Cardiac muscle cell (in vitro differentiated cells and primary cell): Measurements from ENCODE around the gene ZFR2. TPM values are rescaled to one million over a fixed set of nuclear protein-coding genes. Genes with fewer than 3 reads are reported as not detected.

Source experiments
- DNase-seq, 2 donors: peaks; one replicate each; pipeline versions ENCODE4 v3.0.0 to v3.0.0-alpha.2; 2010 to 2017; ENCODE audit warnings: low read depth in 1 of 2, low spot score in 1 of 2
- H3K27ac ChIP-seq: fragments of 200-600 bp; sonication (generic); 2 replicates; pipeline ENCODE4 v1.5.1; 2016
- H3K27me3 ChIP-seq: fragments of 200-600 bp; sonication (generic); 2 replicates; pipeline ENCODE4 v1.6.0; 2016; ENCODE audit warnings: control low read depth
- H3K36me3 ChIP-seq: fragments of 200-600 bp; sonication (generic); 2 replicates; pipeline ENCODE4 v1.5.1; 2016; ENCODE audit warnings: control low read depth
- H3K4me1 ChIP-seq: fragments of 200-600 bp; sonication (generic); 2 replicates; pipeline ENCODE4 v1.8.1; 2017; ENCODE audit warnings: low read depth, mild to moderate bottlenecking, mixed run types
- H3K4me3 ChIP-seq: fragments of 200-600 bp; sonication (generic); 2 replicates; pipeline ENCODE4 v1.5.1; 2016; ENCODE audit warnings: mild to moderate bottlenecking
- H3K9me3 ChIP-seq: fragments of 200-600 bp; sonication (generic); 2 replicates; pipeline ENCODE4 v1.5.1; 2017; ENCODE audit warnings: low read depth, mild to moderate bottlenecking, control low read depth
- CTCF ChIP-seq: IDR thresholded peaks from 2 replicates; pipeline ENCODE4 v1.5.1; 2012; ENCODE audit warnings: low read depth, mild to moderate bottlenecking, low read length
- polyA plus RNA-seq: library from polyadenylated mRNA; unstranded; fragments of >200 nt; fragmentation: Nextera tagmentation; extraction: Ambion mirVana; gene quantifications from 2 replicates; pipeline ENCODE4 v1.2.1, GENCODE V29; 2016
- total RNA-seq: library from RNA; depleted of rRNA; stranded (reverse); fragments of >200 nt; gene quantifications from 2 replicates; pipeline ENCODE4 v1.2.3, GENCODE V29; 2016

The ZFR2 gene
- total and polyA plus RNA-seq, 2 experiments from 2014 or later: 18.8 to 44.7 TPM

GRCh38 chr19:3907626-3908265 is 38.9 kb upstream of the ZFR2 start:
- no peak overlapping the region for H3K4me3 ChIP-seq
- H3K27me3 ChIP-seq: no peaks in the 10 kb centered on the region
- no peak for TF ChIP-seq CTCF
- H3K27ac ChIP-seq: no peak overlapping the region
- H3K9me3 ChIP-seq: no peaks in the 10 kb centered on the region
- H3K4me1 ChIP-seq: no peaks in the 10 kb centered on the region
- no peaks in the 10 kb centered on the region for H3K36me3 ChIP-seq
- no peak for DNase-seq

GRCh38 chr19:3904233-3904632 is 35.4 kb upstream of the ZFR2 start:
- TF ChIP-seq CTCF: no peak
- H3K27ac ChIP-seq: no peak overlapping the region
- no peak overlapping the region for H3K4me3 ChIP-seq
- no peaks in the 10 kb centered on the region for H3K36me3 ChIP-seq
- H3K27me3 ChIP-seq: no peaks in the 10 kb centered on the region
- no peaks in the 10 kb centered on the region for H3K4me1 ChIP-seq
- DNase-seq: no peak
- H3K9me3 ChIP-seq: no peaks in the 10 kb centered on the region

- Histone ChIP-seq H3K27ac (no peak overlapping the region), H3K36me3 (no peaks in the 10 kb centered on the region), H3K27me3 (no peaks in the 10 kb centered on the region), H3K4me3 (no peak overlapping the region), H3K9me3 (no peaks in the 10 kb centered on the region), H3K4me1 (no peaks in the 10 kb centered on the region)
- TF ChIP-seq CTCF: no peak
- no peak for DNase-seq
Measured at GRCh38 chr19:3902317-3902973, 33.6 kb upstream of the ZFR2 start.

GRCh38 chr19:3899531-3900294 is 30.9 kb upstream of the ZFR2 start:
- no peak for TF ChIP-seq CTCF
- H3K9me3 ChIP-seq: no peaks in the 10 kb centered on the region
- no peak overlapping the region for H3K27ac ChIP-seq
- H3K4me3 ChIP-seq: no peak overlapping the region
- no peaks in the 10 kb centered on the region for H3K36me3 ChIP-seq
- no peaks in the 10 kb centered on the region for H3K4me1 ChIP-seq
- no peaks in the 10 kb centered on the region for H3K27me3 ChIP-seq
- no peak for DNase-seq

- Histone ChIP-seq H3K4me1 (no peaks in the 10 kb centered on the region), H3K9me3 (no peaks in the 10 kb centered on the region), H3K36me3 (no peaks in the 10 kb centered on the region), H3K27ac (no peak overlapping the region), H3K27me3 (no peaks in the 10 kb centered on the region), H3K4me3 (no peak overlapping the region)
- DNase-seq: no peak
- no peak for TF ChIP-seq CTCF
Measured at GRCh38 chr19:3898426-3898825, 29.6 kb upstream of the ZFR2 start.
